K562 (cell line): ENCODE measurements around the gene ARPC4. TPM values are rescaled to one million over a fixed set of nuclear protein-coding genes. Genes with fewer than 3 reads are reported as not detected.

Experiments used
- ATF6 ChIP-seq: sonication (generic); formaldehyde crosslinking; IDR thresholded peaks from 2 replicates; pipeline ENCODE4 v1.4.0; 2020; ENCODE audit warnings: mild to moderate bottlenecking, missing genetic modification reagents
- CGGBP1 ChIP-seq: fragments of 250-450 bp; sonication (Bioruptor Pico); IDR thresholded peaks from 2 replicates; pipeline ENCODE4 v1.9.0; 2021; ENCODE audit warnings: mild to moderate bottlenecking
- CREB5 ChIP-seq: fragments of 250-450 bp; sonication (Bioruptor Pico); IDR thresholded peaks from 2 replicates; pipeline ENCODE4 v1.5.0; 2020; ENCODE audit warnings: mild to moderate bottlenecking
- CXXC5 ChIP-seq: fragments of 250-450 bp; sonication (Bioruptor Pico); IDR thresholded peaks from 2 replicates; pipeline ENCODE4 v1.8.0; 2022; ENCODE audit warnings: inconsistent platforms, mild to moderate bottlenecking, moderate library complexity
- ESRRA ChIP-seq: fragments of 450-650 bp; IDR thresholded peaks from 2 replicates; pipeline ENCODE4 v1.6.1; 2014; ENCODE audit warnings: low read depth, mild to moderate bottlenecking, moderate library complexity, borderline replicate concordance
- HDAC1 ChIP-seq, 2 experiments: fragments of 450-650 bp; IDR thresholded peaks; 2 replicates each; pipeline ENCODE4 v1.6.1; 2016 to 2017; ENCODE audit warnings: inconsistent platforms in 1 of 2, mild to moderate bottlenecking in 1 of 2, moderate library complexity in 1 of 2
- HMGN3 ChIP-seq: IDR thresholded peaks from 2 replicates; pipeline ENCODE4 v1.6.1; 2011; ENCODE audit warnings: borderline replicate concordance, low read depth, mild to moderate bottlenecking, mixed read lengths, low read length; ENCODE audit not compliant: insufficient read length; ENCODE audit errors: extremely low read depth
- MTA2 ChIP-seq: fragments of 450-650 bp; IDR thresholded peaks from 2 replicates; pipeline ENCODE4 v1.6.1; 2016; ENCODE audit warnings: low read depth
- MTA3 ChIP-seq: fragments of 450-650 bp; formaldehyde crosslinking; IDR thresholded peaks from 2 replicates; pipeline ENCODE4 v1.6.1; 2017; ENCODE audit warnings: mild to moderate bottlenecking, borderline replicate concordance
- NCOR1 ChIP-seq: fragments of 450-650 bp; IDR thresholded peaks from 2 replicates; pipeline ENCODE4 v1.6.1; 2016; ENCODE audit warnings: mild to moderate bottlenecking, moderate library complexity
- POLR2AphosphoS5 ChIP-seq: IDR thresholded peaks from 2 replicates; pipeline ENCODE4 v1.6.1; 2011; ENCODE audit warnings: mild to moderate bottlenecking, low read depth, low read length, moderate library complexity; ENCODE audit not compliant: control insufficient read depth, insufficient read depth
- RBM39 ChIP-seq: fragments of 200-400 bp; formaldehyde crosslinking; optimal IDR thresholded peaks from 2 replicates; pipeline ENCODE3; 2018; ENCODE audit warnings: low read depth, low read length
- ZBTB1 ChIP-seq: sonication (generic); formaldehyde crosslinking; IDR thresholded peaks from 2 replicates; pipeline ENCODE4 v1.8.1; 2023; ENCODE audit warnings: missing genetic modification reagents, low read depth, mild to moderate bottlenecking, borderline replicate concordance
- ZFX ChIP-seq: sonication (generic); formaldehyde crosslinking; IDR thresholded peaks from 2 replicates; pipeline ENCODE4 v1.8.0; 2022; ENCODE audit warnings: mild to moderate bottlenecking, missing genetic modification reagents, moderate library complexity
- ZKSCAN8 ChIP-seq: fragments of 200-800 bp; sonication (Bioruptor generic); IDR thresholded peaks from 2 replicates; pipeline ENCODE4 v1.6.1; 2016; ENCODE audit warnings: missing genetic modification characterization, missing compliant biosample characterization
- ZNF274 ChIP-seq: IDR thresholded peaks from 2 replicates; pipeline ENCODE4 v1.6.1; 2011; ENCODE audit warnings: low read depth, mild to moderate bottlenecking, low read length, moderate library complexity, borderline replicate concordance
- ZNF644 ChIP-seq: fragments of 200-800 bp; sonication (Bioruptor generic); IDR thresholded peaks from 2 replicates; pipeline ENCODE4 v1.6.1; 2016; ENCODE audit warnings: low read depth, missing genetic modification characterization, missing compliant biosample characterization
- polyA plus RNA-seq, 8 experiments: library from polyadenylated mRNA; depleted of rRNA in 4 of 8; stranded (reverse) in 5 of 8; unstranded in 3 of 8; fragments of >200 nt; fragmentation: Nextera tagmentation in 2 of 8; fragmentation: Illumina TruSeq in 1 of 8; extraction: Ambion mirVana in 2 of 8; extraction: Trizol in 1 of 8; gene quantifications; 2 replicates each; pipeline versions ENCODE4 v1.2.1 to v1.2.3, GENCODE V29; 2011 to 2014; ENCODE audit warnings: inconsistent platforms in 1 of 8, missing spikeins in 1 of 8
- total RNA-seq, 7 experiments: library from RNA; depleted of rRNA in 6 of 7; stranded (reverse); fragments of >200 nt in 6 of 7; fragmentation: Illumina TruSeq in 2 of 7; extraction: Trizol in 2 of 7; gene quantifications; 2 replicates each; pipeline versions ENCODE4 v1.2.1 to v1.2.3, GENCODE V29; 2011 to 2021; ENCODE audit warnings: low replicate concordance in 1 of 7
- TF ChIP-seq, protein P1 (sequence below): sonication (generic); formaldehyde crosslinking; IDR thresholded peaks from 2 replicates; pipeline ENCODE4 v1.8.0; 2023; ENCODE audit warnings: mild to moderate bottlenecking, missing genetic modification reagents
- TF ChIP-seq, protein P2 (sequence below): sonication (generic); formaldehyde crosslinking; IDR thresholded peaks from 2 replicates; pipeline ENCODE4 v1.8.0; 2022; ENCODE audit warnings: missing genetic modification reagents, mild to moderate bottlenecking, moderate library complexity, borderline replicate concordance

ARPC4 gene
- total and polyA plus RNA-seq, 9 of the 15 experiments (the other 6 are each of a cell fraction or from before 2014, with no cell fraction given) = 20.1 to 153 (median 119) TPM

DNA sequence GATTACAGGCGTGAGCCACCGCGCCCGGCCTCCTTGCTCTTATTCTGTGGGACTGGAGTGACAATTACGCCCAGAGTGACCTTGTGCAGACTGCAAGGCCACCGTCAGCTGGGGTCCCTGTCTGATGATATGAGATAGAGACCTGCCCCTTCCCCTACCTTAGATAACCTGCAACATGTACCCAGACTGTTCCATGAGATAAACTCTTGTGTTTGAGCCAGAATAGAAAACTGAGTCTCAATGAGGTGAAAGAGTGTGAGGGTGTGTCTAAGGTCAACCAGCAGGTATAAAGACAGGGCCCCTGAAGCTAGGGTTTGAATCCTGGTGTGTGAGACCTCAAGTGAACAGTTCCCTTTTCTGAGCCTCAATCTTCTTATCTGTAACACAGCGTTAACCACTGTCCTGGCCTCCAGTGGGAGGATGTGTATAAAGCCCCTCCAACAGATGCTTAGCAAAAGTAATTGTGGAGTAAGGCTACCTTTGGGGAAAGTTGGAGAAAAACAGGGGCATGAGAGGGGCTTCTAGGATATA, 6.6 kb upstream of the ARPC4 start (continued):
- TF ChIP-seq CREB5 (CRISPR knock-in tag) = no peak
- TF ChIP-seq CXXC5 = peak; percentile 45
- TF ChIP-seq, protein P1, sequence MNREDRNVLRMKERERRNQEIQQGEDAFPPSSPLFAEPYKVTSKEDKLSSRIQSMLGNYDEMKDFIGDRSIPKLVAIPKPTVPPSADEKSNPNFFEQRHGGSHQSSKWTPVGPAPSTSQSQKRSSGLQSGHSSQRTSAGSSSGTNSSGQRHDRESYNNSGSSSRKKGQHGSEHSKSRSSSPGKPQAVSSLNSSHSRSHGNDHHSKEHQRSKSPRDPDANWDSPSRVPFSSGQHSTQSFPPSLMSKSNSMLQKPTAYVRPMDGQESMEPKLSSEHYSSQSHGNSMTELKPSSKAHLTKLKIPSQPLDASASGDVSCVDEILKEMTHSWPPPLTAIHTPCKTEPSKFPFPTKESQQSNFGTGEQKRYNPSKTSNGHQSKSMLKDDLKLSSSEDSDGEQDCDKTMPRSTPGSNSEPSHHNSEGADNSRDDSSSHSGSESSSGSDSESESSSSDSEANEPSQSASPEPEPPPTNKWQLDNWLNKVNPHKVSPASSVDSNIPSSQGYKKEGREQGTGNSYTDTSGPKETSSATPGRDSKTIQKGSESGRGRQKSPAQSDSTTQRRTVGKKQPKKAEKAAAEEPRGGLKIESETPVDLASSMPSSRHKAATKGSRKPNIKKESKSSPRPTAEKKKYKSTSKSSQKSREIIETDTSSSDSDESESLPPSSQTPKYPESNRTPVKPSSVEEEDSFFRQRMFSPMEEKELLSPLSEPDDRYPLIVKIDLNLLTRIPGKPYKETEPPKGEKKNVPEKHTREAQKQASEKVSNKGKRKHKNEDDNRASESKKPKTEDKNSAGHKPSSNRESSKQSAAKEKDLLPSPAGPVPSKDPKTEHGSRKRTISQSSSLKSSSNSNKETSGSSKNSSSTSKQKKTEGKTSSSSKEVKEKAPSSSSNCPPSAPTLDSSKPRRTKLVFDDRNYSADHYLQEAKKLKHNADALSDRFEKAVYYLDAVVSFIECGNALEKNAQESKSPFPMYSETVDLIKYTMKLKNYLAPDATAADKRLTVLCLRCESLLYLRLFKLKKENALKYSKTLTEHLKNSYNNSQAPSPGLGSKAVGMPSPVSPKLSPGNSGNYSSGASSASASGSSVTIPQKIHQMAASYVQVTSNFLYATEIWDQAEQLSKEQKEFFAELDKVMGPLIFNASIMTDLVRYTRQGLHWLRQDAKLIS (CRISPR knock-in tag) = 0 out of 2 replicates have a peak, but pooled peaks have one; percentile 61
- no peak for TF ChIP-seq HMGN3
- TF ChIP-seq MTA3 = peak; percentile 12; the same call in 1 of the 2 replicates
- no peak for TF ChIP-seq ZBTB1
- 0 out of 2 replicates have a peak, but pooled peaks have one; percentile 18 for TF ChIP-seq ZKSCAN8
- TF ChIP-seq ZFX (CRISPR knock-in tag) = peak; percentile 53
- peak; percentile 96 for TF ChIP-seq ESRRA
- peak; percentile 81 for TF ChIP-seq POLR2AphosphoS5
- TF ChIP-seq, protein P2, sequence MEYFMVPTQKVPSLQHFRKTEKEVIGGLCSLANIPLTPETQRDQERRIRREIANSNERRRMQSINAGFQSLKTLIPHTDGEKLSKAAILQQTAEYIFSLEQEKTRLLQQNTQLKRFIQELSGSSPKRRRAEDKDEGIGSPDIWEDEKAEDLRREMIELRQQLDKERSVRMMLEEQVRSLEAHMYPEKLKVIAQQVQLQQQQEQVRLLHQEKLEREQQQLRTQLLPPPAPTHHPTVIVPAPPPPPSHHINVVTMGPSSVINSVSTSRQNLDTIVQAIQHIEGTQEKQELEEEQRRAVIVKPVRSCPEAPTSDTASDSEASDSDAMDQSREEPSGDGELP (CRISPR knock-in tag) = peak; percentile 86
- 0 out of 2 replicates have a peak, but pooled peaks have one; percentile 10 for TF ChIP-seq CGGBP1 (CRISPR knock-in tag)
- peak; percentile 45; the same call in 1 of the 2 replicates for TF ChIP-seq ZNF274
- TF ChIP-seq NCOR1 = peak; percentile 91
- TF ChIP-seq ZNF644 (tag) = peak; percentile 65; the same call in 1 of the 2 replicates
- TF ChIP-seq RBM39 = no peak
- peak in 1 of 2 experiments; percentile 61; a peak in 1 of 4 replicates for TF ChIP-seq HDAC1 (IDR thresholded peaks at IDR 0.05)
- TF ChIP-seq ATF6 = no peak
- peak; percentile 70 for TF ChIP-seq MTA2
